Right lobe of liver (tissue), 4 donors: ENCODE results near the gene TBX2.

Experiments used
- POLR2A ChIP-seq: fragments of 450-650 bp; IDR thresholded peaks from one replicate; pipeline ENCODE4 v1.6.1; 2017; ENCODE audit warnings: antibody characterized with exemption, mild to moderate bottlenecking
- TF ChIP-seq, protein P1 (sequence below), 4 donors: fragments of 200-600 bp in 3 of 4; fragments of 450-650 bp in 1 of 4; IDR thresholded peaks; one replicate each; pipeline versions ENCODE4 v1.5.1 to v1.8.0; 2016 to 2022; ENCODE audit warnings: antibody characterized with exemption in 4 of 4, mild to moderate bottlenecking in 2 of 4
- donor health status: DM: no; HTN: no; CAD: no.
- donor health status: DM: no; HTN: no; CAD: no.
- donor health status: DM: no; HTN: yes; CAD: no.

DNA sequence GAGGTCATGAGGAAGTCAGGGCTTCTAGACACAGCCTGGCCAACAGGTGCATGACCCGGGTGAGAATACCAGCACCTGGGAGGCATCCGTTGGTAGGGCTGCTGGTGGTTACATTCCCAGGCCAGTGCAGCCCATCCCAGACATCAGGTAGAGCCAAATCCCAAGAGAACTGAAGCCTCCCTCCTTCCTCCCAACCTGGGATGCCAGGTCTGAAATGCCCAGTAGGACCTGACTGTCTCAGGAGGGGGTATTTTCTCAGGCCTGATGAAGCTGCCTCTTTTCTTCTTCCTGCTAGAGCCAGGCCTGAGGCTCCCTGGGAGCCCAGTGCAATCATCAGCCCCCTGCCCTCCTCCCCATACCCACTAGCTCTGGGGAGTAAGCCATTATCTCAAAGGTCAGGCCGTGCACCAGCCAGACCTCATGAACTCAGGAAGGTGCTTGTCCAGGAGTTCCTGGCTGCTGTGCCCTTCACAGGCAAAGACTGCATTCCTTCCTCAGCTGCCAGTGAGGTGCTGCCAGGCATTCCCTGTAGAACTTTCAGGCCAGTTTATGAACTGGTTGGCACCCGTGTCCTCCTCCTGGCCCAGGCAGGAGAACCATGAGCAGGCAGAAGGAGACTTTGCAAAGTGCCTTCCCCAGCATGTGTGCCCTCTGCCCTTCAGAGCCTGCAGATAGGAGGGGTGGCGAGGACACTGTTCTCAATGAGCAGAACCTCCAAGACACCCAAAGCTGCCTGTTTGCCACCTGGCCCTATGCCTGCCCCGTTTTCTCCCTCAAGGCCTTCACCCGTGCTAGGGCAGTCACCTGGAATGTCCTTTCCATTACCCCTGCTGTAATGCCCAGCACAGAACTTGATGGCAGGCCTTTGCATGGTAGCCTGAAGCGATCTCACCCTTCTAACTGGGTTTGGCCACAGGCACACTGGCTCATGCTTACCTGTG, 7.6 kb downstream of the TBX2 start:
- TF ChIP-seq, protein P1, sequence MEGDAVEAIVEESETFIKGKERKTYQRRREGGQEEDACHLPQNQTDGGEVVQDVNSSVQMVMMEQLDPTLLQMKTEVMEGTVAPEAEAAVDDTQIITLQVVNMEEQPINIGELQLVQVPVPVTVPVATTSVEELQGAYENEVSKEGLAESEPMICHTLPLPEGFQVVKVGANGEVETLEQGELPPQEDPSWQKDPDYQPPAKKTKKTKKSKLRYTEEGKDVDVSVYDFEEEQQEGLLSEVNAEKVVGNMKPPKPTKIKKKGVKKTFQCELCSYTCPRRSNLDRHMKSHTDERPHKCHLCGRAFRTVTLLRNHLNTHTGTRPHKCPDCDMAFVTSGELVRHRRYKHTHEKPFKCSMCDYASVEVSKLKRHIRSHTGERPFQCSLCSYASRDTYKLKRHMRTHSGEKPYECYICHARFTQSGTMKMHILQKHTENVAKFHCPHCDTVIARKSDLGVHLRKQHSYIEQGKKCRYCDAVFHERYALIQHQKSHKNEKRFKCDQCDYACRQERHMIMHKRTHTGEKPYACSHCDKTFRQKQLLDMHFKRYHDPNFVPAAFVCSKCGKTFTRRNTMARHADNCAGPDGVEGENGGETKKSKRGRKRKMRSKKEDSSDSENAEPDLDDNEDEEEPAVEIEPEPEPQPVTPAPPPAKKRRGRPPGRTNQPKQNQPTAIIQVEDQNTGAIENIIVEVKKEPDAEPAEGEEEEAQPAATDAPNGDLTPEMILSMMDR (IDR thresholded peaks at IDR 0.05) = no peak
- TF ChIP-seq POLR2A = no peak
